Left forelimb (tissue), 1 donor: ENCODE data around the gene MROH8.
A peak's percentile ranks its signal among the peaks of the same experiment; 100 is the strongest.

Source experiments
- DNase-seq: peaks from one replicate; pipeline ENCODE4 v3.0.0-alpha.2; 2018; ENCODE audit warnings: low spot score

MROH8 gene

GRCh38 chr20:37178839-37179682, at the start of gene MROH8, which contains the start of gene RPN2:
TSS of gene MROH8 (minus strand) at chr20:37179548.
TSS of gene RPN2 (plus strand) at chr20:37179330. CDS start at chr20:37179357, 27 bp downstream.
- DNase-seq: peak; percentile 99

DNA sequence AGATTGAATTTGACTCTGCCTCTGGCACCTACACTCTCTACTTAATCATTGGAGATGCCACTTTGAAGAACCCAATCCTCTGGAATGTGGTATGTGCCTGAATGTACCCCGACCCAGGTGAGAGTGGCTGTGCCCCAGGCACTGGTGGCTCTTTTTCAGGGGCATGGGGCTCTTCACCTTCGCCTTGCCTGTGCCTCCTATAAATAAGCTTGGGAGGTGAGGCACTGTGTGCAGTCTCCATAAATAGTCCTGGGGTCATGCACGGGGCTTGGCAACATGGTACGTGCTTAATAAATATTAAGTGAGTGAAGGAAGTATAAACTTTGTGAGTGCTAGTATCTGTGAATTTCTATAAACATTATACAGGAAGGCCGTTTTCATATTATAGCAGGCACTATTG, 49.3 kb upstream of the MROH8 start:
- DNase-seq: no peak

DNA sequence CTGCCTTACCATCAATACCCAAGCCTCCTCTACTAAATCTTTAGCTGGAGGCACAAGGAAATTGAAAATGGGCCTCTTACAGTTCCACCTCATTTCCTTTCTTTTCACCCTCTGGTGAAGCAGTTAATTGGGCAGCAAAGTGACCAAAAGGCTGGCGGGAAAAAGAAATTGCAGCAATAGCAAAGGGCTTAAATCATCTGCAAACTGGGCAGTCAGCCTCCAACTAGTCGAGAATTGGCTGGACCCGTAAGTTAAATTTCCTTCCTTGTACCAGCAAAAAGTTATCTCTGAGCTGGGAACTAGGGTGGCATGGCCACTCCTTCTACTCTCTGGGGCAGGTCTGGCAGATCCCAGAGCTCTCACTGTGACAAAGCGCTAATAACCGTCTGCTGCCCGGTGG, 48.7 kb upstream of the MROH8 start:
- no peak for DNase-seq

GRCh38 chr20:37226889-37227288, 47.5 kb upstream of the MROH8 start:
- DNase-seq: no peak

GRCh38 chr20:37225146-37225545, 45.8 kb upstream of the MROH8 start:
- DNase-seq: no peak

DNA sequence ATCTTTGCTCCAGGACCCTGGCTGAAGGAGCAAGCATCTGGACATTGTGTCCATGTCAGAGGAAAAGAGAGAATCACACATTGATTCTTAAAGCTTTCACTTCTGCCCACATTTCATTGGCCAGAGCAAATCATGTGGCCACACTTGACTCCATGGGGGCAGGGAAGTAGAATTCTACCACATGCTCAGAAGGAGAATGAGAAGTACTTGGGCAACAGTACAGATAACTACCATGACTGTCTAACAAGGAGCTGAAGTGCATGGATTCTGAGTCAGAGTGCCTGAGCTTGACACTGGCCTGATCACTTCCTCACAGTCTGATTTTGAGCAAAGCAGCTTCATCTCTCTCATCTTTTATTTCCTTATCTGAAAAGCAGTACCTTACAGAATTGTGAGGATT, 43.7 kb upstream of the MROH8 start:
- no peak for DNase-seq

GRCh38 chr20:37222086-37222485, 42.7 kb upstream of the MROH8 start:
- no peak for DNase-seq

GRCh38 chr20:37220731-37221130, 41.4 kb upstream of the MROH8 start:
- no peak for DNase-seq

DNA sequence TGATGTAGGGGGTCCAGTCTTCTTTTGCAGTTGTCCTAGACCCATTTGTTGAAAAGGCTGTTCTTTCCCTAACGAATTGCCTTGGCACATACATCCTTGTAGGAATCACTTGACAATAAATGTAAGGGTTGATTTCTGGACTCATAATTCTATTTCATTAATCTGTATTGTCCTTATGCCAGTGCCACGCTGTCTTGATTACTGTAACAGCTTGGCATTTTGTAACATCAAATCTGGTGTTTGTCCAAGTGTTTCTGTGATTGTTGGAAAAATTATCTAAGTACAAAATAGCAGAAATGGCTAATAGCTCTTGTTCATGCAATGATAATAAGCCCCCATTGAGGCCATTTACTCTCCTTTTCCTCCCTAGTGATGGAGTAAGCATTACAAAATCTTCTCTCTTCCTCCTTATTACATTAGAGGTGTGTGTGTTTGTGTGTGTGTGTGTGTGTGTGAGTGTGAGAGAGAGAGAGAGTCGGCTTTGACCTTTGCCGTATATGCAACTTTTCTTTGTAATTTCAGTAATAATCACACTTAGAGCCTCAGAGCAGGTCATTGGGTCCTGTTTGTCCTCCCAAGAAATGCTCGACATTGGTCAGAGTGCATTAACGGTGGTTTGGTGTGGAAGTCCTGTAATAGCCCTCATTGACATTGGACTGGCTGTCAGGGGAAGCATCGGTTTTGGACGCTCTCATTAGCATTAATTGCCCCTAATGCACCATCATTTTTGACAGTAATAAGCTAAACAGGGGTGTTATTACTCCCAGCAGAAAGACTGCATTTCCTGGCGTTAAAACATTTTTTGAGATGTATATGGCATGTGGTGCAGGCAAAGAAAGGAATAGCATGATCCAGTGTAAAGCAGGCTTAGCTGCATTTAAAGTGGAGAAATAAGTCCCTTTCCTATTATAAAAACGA, 40.7 kb upstream of the MROH8 start:
- DNase-seq: no peak

- DNase-seq: no peak
Measured at GRCh38 chr20:37218976-37219375, 39.6 kb upstream of the MROH8 start.

GRCh38 chr20:37218441-37218840, 39.1 kb upstream of the MROH8 start:
- no peak for DNase-seq

DNA sequence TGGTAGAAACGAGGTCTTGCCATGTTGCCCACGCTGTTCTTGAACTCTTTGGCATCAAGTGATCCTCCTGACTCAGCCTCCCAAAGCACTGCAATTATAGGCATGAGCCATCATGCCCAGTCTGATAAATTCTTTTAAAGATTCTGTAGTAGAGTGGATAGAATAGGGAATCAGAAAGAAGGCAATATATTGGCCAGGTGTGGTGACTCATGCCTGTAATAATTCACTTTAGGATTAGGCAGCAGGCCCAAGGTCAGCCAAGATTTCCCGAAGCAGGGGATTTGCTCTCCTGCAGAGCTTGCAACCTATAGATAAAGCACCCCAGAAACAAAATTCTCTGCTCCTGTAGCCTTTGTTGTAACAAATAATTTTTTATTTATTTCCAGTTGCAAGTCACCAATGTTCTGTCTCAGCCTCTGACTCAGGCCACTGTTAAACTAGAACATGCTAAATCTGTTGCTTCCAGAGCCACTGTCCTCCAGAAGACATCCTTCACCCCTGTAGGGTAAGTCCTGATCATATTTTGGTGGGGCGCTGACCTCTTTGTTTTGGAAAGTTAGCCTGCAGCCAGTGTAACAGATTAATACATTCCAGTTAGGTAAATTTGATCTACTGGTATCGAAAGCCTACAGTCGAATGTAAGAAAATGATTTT, 30.4 kb upstream of the MROH8 start:
- no peak for DNase-seq

GRCh38 chr20:37209193-37209592, 29.8 kb upstream of the MROH8 start:
- DNase-seq: no peak

DNA sequence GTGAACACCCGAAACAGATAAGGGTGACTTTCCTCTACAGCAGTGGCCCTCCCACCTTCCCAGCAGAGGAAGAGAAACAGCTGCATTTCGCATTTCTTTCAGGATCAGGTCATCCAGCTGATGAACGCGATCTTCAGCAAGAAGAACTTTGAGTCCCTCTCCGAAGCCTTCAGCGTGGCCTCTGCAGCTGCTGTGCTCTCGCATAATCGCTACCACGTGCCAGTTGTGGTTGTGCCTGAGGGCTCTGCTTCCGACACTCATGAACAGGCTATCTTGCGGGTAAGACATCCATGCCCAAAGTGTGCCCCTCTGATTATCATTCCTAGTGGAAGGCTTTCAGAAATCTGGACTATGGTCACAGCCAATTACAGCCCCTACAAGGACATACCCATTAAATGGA, 27.8 kb upstream of the MROH8 start:
- no peak for DNase-seq

DNA sequence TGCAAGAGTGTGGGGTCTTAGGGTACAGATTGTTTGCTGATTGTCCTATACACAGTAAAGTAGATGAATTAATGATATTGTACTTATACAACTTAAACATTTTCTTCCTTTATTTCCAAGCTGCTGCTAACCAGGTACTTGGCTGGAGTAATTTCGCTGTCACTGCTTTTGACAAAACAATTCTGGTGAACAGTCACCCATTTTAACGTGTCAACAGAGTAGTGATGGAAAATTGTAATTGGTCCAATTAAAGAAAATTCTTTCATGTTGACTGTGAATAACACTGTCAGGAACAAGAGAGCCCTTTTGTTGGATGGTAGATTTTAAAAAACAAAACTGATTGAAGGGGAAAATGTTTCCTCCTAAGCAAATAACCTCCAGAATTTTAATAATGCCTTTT, 26.4 kb upstream of the MROH8 start:
- DNase-seq: no peak

DNA sequence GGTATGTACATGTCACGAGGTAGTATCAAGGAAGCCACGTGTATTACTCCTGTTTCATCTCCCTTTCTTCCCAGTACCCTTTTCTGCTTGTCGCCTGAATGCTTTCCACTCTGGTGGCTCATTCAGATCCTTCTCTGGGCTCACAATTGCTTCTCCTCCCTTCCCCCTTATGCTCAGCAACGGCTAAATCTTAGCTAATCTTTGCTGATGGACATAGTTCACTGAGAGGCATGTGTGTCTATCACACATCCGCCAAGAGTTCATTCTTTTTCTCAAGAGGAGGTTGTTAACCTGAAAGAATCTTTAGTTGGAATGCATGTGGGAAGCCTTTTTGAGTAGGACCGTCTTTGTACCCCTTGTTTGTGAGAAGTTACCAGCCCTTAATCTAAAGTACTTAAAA, 25.8 kb upstream of the MROH8 start:
- no peak for DNase-seq

- DNase-seq: no peak
Measured at GRCh38 chr20:37204056-37204455, 24.7 kb upstream of the MROH8 start.

DNA sequence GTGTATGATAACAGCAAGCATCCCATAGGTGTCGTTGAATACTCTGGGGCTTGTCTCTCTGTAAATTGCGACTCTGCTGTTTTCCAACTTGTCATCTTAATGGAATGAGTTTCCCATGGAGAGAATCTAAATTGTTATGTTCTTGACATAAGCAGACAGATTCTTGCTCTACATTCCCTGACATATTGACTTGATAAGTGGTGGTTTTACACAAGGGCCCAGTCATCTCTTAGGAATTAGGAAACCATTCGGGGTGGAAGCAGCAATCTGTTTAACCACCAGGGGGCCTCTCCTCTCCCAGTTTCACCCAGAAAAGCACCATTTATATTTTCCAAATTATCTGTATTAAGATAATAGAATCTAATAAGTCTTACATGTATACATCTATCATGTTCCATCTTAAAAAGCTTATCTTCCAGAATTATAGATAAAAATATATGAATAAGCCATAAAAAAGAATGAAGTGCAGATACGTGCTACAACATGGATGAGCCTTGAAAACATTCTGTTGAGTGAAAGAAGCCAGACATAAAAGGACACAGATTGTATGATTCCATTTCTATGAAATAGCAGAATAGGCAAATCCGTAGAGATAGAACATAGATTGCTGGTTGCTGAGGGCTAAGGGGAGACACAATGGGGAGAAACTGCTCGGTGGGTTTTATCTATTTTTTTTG, 23.1 kb upstream of the MROH8 start:
- no peak for DNase-seq

DNA sequence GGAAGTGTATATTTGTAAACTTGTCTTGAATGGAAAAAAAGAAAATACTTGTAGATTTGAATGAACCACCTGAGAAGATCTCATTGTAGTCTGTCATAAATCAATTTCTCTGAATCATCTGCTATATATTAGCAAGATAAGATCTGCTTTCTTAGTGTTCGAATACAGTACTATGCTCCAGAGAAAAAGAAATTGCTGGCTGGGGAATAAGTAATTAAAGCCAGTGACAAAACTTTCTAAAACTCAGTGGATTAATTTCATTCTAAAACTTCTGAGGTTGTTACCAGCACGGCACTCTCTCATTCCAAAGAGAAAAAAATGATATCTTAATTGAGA, 22.4 kb upstream of the MROH8 start:
- no peak for DNase-seq

GRCh38 chr20:37200926-37201826, 21.8 kb upstream of the MROH8 start:
- no peak for DNase-seq

DNA sequence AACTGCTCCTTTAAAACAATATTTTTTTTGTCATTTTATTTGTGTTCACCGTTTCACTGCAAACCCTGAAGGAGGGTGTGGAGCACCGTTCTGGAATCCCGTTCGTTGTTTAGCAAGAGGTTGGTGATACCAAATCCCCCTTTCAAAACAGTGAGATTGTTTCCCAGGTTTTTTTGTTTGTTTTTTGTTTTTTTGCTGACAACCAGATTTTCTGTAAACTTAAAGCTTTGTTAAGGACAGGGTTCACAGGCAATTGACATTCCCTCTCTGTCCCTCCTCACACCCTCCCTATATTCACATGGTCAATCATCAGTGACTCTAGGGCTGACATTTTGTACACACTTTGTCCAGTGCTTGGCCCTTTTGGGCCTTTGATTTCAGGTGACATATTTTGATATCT, 21.0 kb upstream of the MROH8 start:
- no peak for DNase-seq
